H1 (cell line): ENCODE data around the gene EIPR1. TPM values are rescaled to one million over a fixed set of nuclear protein-coding genes. Genes with fewer than 3 reads are reported as not detected.
A peak's percentile ranks its signal among the peaks of the same experiment; 100 is the strongest.

Experiments used
- CTCF ChIA-PET: fragments of 300-600 bp; sonication (Branson Sonifier 250); formaldehyde crosslinking; loops from one replicate; lab custom pipeline; 2021; ENCODE audit not compliant: partially characterized antibody; lab: Charles Lee
- POLR2A ChIA-PET: fragments of 300-600 bp; sonication (Branson Sonifier 250); formaldehyde crosslinking; loops from one replicate; lab custom pipeline; 2021; ENCODE audit warnings: inconsistent platforms; ENCODE audit not compliant: partially characterized antibody; lab: Charles Lee
- DNase-seq, 2 experiments: peaks; one replicate each; pipeline versions ENCODE4 v3.0.0 to v3.0.0-alpha.2; 2010 to 2022; ENCODE audit warnings: low spot score in 2 of 2, low read depth in 1 of 2, mixed read lengths in 1 of 2
- FAIRE-seq: peaks from 2 replicates; lab custom pipeline; 2011; peaks lifted over from hg19 to GRCh38; lab: Jason Lieb, UNC
- H2AFZ ChIP-seq: 2 replicates; pipeline ENCODE4 v1.8.1; 2012; ENCODE audit warnings: low read length, inconsistent platforms
- H2AK5ac ChIP-seq: 2 replicates; pipeline ENCODE4 v1.6.1; 2013; ENCODE audit warnings: low read depth, low read length
- H2BK120ac ChIP-seq: replicated peaks from 2 replicates; pipeline ENCODE3; 2013; ENCODE audit warnings: low read depth, low read length, inconsistent platforms
- H2BK12ac ChIP-seq: 2 replicates; pipeline ENCODE4 v1.6.1; 2013; ENCODE audit warnings: low read depth, low read length
- H2BK15ac ChIP-seq: 2 replicates; pipeline ENCODE4 v1.6.1; 2013; ENCODE audit warnings: low read length
- H2BK20ac ChIP-seq: 2 replicates; pipeline ENCODE4 v1.6.1; 2013; ENCODE audit warnings: low read length
- H2BK5ac ChIP-seq: 2 replicates; pipeline ENCODE4 v1.6.1; 2013; ENCODE audit warnings: low read depth, low read length
- H3K14ac ChIP-seq: 2 replicates; pipeline ENCODE4 v1.6.1; 2013; ENCODE audit warnings: inconsistent platforms; ENCODE audit not compliant: insufficient read length
- H3K18ac ChIP-seq: 2 replicates; pipeline ENCODE4 v1.6.1; 2013; ENCODE audit warnings: low read length; ENCODE audit errors: extremely low read depth
- H3K23ac ChIP-seq: 2 replicates; pipeline ENCODE4 v1.6.1; 2013; ENCODE audit warnings: inconsistent platforms; ENCODE audit not compliant: insufficient read length
- H3K23me2 ChIP-seq: 2 replicates; pipeline ENCODE4 v1.6.1; 2013; ENCODE audit warnings: low read depth, low read length
- H3K27ac ChIP-seq: 2 replicates; pipeline ENCODE4 v1.6.1; 2011; ENCODE audit warnings: low read depth, low read length, inconsistent platforms
- H3K27me3 ChIP-seq, 4 experiments: replicated peaks in 1 of 4; 1 replicate in 1 of 4; 2 replicates in 3 of 4; pipeline versions ENCODE4 v1.6.1 to v1.8.1; 2011 to 2013; ENCODE audit warnings: low read length in 3 of 4, mild to moderate bottlenecking in 3 of 4, inconsistent platforms in 2 of 4, mixed read lengths in 2 of 4, moderate library complexity in 1 of 4; ENCODE audit not compliant: control insufficient read depth in 3 of 4, insufficient read depth in 3 of 4; ENCODE audit errors: extremely low read depth in 1 of 4
- H3K36me3 ChIP-seq, 4 experiments: 2 replicates each; pipeline versions ENCODE4 v1.6.1 to v1.8.1; 2011 to 2013; ENCODE audit warnings: mild to moderate bottlenecking in 4 of 4, low read length in 3 of 4, moderate library complexity in 2 of 4, control low read depth in 1 of 4, inconsistent platforms in 1 of 4; ENCODE audit not compliant: insufficient read depth in 4 of 4, control insufficient read depth in 2 of 4
- H3K4ac ChIP-seq: replicated peaks from 2 replicates; pipeline ENCODE3; 2013; ENCODE audit warnings: low read length, low read depth, mixed read lengths, inconsistent platforms; ENCODE audit not compliant: insufficient read length
- H3K4me1 ChIP-seq, 4 experiments: replicated peaks in 1 of 4; 1 replicate in 1 of 4; 2 replicates in 3 of 4; pipeline versions ENCODE4 v1.6.1 to v1.8.1; 2011 to 2013; ENCODE audit warnings: low read length in 3 of 4, inconsistent platforms in 2 of 4, mixed read lengths in 1 of 4; ENCODE audit not compliant: insufficient read depth in 4 of 4, control insufficient read depth in 3 of 4
- H3K4me2 ChIP-seq, 2 experiments: 2 replicates each; pipeline versions ENCODE4 v1.6.1 to v1.8.1; 2011 to 2013; ENCODE audit warnings: low read depth in 2 of 2, low read length in 2 of 2, control low read depth in 1 of 2, inconsistent platforms in 1 of 2, mild to moderate bottlenecking in 1 of 2; ENCODE audit not compliant: insufficient read depth in 1 of 2
- H3K4me3 ChIP-seq, 4 experiments: fragments of 200-600, 300-600 bp in 1 of 4; sonication (generic), shearing (Covaris generic), sonication (Bioruptor Twin) in 1 of 4; 2 replicates each; pipeline versions ENCODE4 v1.5.1 to v1.8.1; 2011 to 2016; ENCODE audit warnings: low read length in 4 of 4, low read depth in 3 of 4, control low read depth in 2 of 4, inconsistent platforms in 2 of 4, mild to moderate bottlenecking in 2 of 4, mixed read lengths in 1 of 4, moderate library complexity in 1 of 4; ENCODE audit not compliant: insufficient read depth in 2 of 4; ENCODE audit errors: extremely low read depth in 1 of 4
- H3K56ac ChIP-seq: replicated peaks from 2 replicates; pipeline ENCODE3; 2013; ENCODE audit warnings: low read depth, mild to moderate bottlenecking, mixed read lengths, low read length, inconsistent platforms; ENCODE audit not compliant: insufficient read length
- H3K79me1 ChIP-seq: 2 replicates; pipeline ENCODE4 v1.6.1; 2013; ENCODE audit warnings: low read depth, low read length, control low read depth
- H3K79me2 ChIP-seq, 2 experiments: 2 replicates each; pipeline versions ENCODE4 v1.6.1 to v1.8.1; 2012 to 2013; ENCODE audit warnings: low read length in 2 of 2, mild to moderate bottlenecking in 2 of 2, inconsistent platforms in 1 of 2; ENCODE audit not compliant: insufficient read depth in 2 of 2, control insufficient read depth in 1 of 2
- H3K9ac ChIP-seq, 4 experiments: replicated peaks in 1 of 4; 1 replicate in 1 of 4; 2 replicates in 3 of 4; pipeline versions ENCODE4 v1.6.1 to v1.8.1; 2011 to 2013; ENCODE audit warnings: low read depth in 3 of 4, low read length in 3 of 4, control low read depth in 2 of 4, mild to moderate bottlenecking in 2 of 4, moderate library complexity in 2 of 4, inconsistent platforms in 1 of 4; ENCODE audit errors: extremely low read depth in 1 of 4
- H3K9me3 ChIP-seq, 2 experiments: 2 replicates each; pipeline versions ENCODE4 v1.6.1 to v1.8.1; 2012 to 2013; ENCODE audit warnings: mild to moderate bottlenecking in 2 of 2, moderate library complexity in 2 of 2, control low read depth in 1 of 2, inconsistent platforms in 1 of 2, low read depth in 1 of 2, low read length in 1 of 2, mixed read lengths in 1 of 2; ENCODE audit not compliant: insufficient read depth in 2 of 2
- H4K20me1 ChIP-seq, 2 experiments: replicated peaks in 1 of 2; 2 replicates each; pipeline versions ENCODE3 to v1.8.1; 2011 to 2013; ENCODE audit warnings: inconsistent platforms in 2 of 2, low read length in 2 of 2, mild to moderate bottlenecking in 1 of 2; ENCODE audit not compliant: insufficient read depth in 2 of 2, control insufficient read depth in 1 of 2
- H4K5ac ChIP-seq: 2 replicates; pipeline ENCODE4 v1.6.1; 2013; ENCODE audit warnings: low read length, low read depth, mixed read lengths, inconsistent platforms; ENCODE audit not compliant: insufficient read length
- H4K8ac ChIP-seq: 2 replicates; pipeline ENCODE4 v1.8.0; 2013; ENCODE audit warnings: mild to moderate bottlenecking, moderate library complexity, low read length, inconsistent platforms; ENCODE audit not compliant: insufficient read depth; ENCODE audit errors: extremely low read depth
- H4K91ac ChIP-seq: replicated peaks from 2 replicates; pipeline ENCODE3; 2013; ENCODE audit warnings: low read length, mixed read lengths, inconsistent platforms; ENCODE audit not compliant: insufficient read length
- EGR1 ChIP-seq: IDR thresholded peaks from 2 replicates; pipeline ENCODE4 v1.6.1; 2011; ENCODE audit warnings: low read depth, low read length, borderline replicate concordance
- EZH2 ChIP-seq: fragments of 200-600 bp; sonication (generic); IDR thresholded peaks from 2 replicates; pipeline ENCODE4 v1.7.1; 2012; ENCODE audit warnings: low read depth, mild to moderate bottlenecking, moderate library complexity, low read length, inconsistent platforms; ENCODE audit not compliant: severe bottlenecking
- FOSL1 ChIP-seq: IDR thresholded peaks from 2 replicates; pipeline ENCODE4 v1.6.1; 2011; ENCODE audit warnings: mild to moderate bottlenecking, low read depth, low read length, moderate library complexity; ENCODE audit not compliant: insufficient read depth
- RAD21 ChIP-seq, 2 experiments: IDR thresholded peaks in 1 of 2; conservative IDR thresholded peaks in 1 of 2; 2 replicates each; pipeline ENCODE4 v1.6.1; 2011; ENCODE audit warnings: low read depth in 2 of 2, low read length in 2 of 2, improper control_type of control experiment in 1 of 2, inconsistent platforms in 1 of 2, mild to moderate bottlenecking in 1 of 2, moderate library complexity in 1 of 2
- RFX5 ChIP-seq: IDR thresholded peaks from 2 replicates; pipeline ENCODE4 v1.6.1; 2011; ENCODE audit warnings: low read depth, low read length, improper control_type of control experiment, borderline replicate concordance
- SP1 ChIP-seq: IDR thresholded peaks from 2 replicates; pipeline ENCODE4 v1.6.1; 2011; ENCODE audit warnings: low read depth, low read length
- SP2 ChIP-seq: IDR thresholded peaks from 2 replicates; pipeline ENCODE4 v1.6.1; 2012; ENCODE audit warnings: mild to moderate bottlenecking, low read length, inconsistent platforms
- YY1 ChIP-seq: IDR thresholded peaks from 2 replicates; pipeline ENCODE4 v1.6.1; 2011; ENCODE audit warnings: low read depth, mild to moderate bottlenecking, low read length
- WGBS, 2 experiments: shearing (Covaris generic) in 1 of 2; methylation state at CpG; one replicate each; pipeline versions ENCODE4 v1.1.6 to v1.1.7; 2013 to 2015; ENCODE audit warnings: low lambda C conversion rate in 2 of 2, mixed read lengths in 2 of 2, inconsistent platforms in 1 of 2, low coverage in 1 of 2, missing lambda C conversion rate in 1 of 2; ENCODE audit not compliant: insufficient replicate concordance in 2 of 2, insufficient coverage in 1 of 2, insufficient read length in 1 of 2; ENCODE audit errors: extremely low coverage in 1 of 2, missing lambda C conversion rate in 1 of 2; 5-methylcytosine and 5-hydroxymethylcytosine counted together
- polyA plus RNA-seq, 7 experiments: library from polyadenylated mRNA; depleted of rRNA in 3 of 7; stranded (reverse) in 5 of 7; unstranded in 2 of 7; fragments of >200 nt in 5 of 7; fragments of 200-250 nt in 2 of 7; gene quantifications; 1 replicate in 5 of 7; 2 replicates in 1 of 7; 4 replicates in 1 of 7; pipeline versions ENCODE4 v1.2.1 to v1.2.3, GENCODE V29; 2011 to 2013; ENCODE audit warnings: missing spikeins in 2 of 7, mixed read lengths in 2 of 7
- total RNA-seq: library from RNA; stranded (reverse); fragmentation: NEBNext Ultra II Directional; extraction: Animal tissue kit (Norgen Biotek cat#: 25700); gene quantifications from 2 replicates; pipeline ENCODE4 v1.2.1, GENCODE V29; 2021
- TF ChIP-seq, protein P1 (sequence below): IDR thresholded peaks from 2 replicates; pipeline ENCODE4 v1.6.1; 2012; ENCODE audit warnings: inconsistent platforms
- TF ChIP-seq, protein P2 (sequence below): IDR thresholded peaks from 2 replicates; pipeline ENCODE4 v1.6.1; 2012; ENCODE audit warnings: low read length, inconsistent platforms
- TF ChIP-seq, protein P3 (sequence below): IDR thresholded peaks from 2 replicates; pipeline ENCODE4 v1.6.1; 2012; ENCODE audit warnings: inconsistent platforms

EIPR1 gene
- total and polyA plus RNA-seq, 2 of the 8 experiments (the other 6 are each of a cell fraction or from before 2014, with no cell fraction given) = 26.3 to 56.4 TPM

DNA sequence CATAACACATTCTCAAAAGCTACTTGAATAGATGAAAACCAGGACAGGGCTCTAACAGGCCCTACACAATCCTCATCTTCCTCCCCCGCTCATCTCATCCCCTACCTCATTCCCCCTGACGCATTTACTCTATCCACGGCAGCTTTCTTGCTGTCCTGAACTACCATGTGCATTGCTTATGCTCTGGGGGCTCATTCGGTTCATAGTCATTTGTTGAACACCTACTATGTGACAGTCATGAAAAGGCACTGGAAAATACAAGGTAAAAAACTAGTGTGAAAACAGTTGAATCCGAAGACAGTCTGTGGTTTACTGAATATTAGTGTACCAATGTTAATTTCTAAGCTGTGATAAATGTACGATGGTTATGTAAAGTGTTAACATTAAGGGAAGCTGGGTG, 797 bp downstream of the EIPR1 start:
- FAIRE-seq = no peak
- H3K4me2 ChIP-seq = peak overlapping the region; percentile 82 to 91
- H3K14ac ChIP-seq = no peak overlapping the region
- no peaks in the 10 kb centered on the region for H4K20me1 ChIP-seq
- ChIA-PET POLR2A (interaction anchor here (1.6 kb wide), 1 partner anchor 19 kb away, joined by 4 read pairs; no protein-coding TSS in a partner anchor), CTCF (no interaction called here)
- H3K18ac ChIP-seq = no peak overlapping the region
- H2BK15ac ChIP-seq = no peak overlapping the region
- H2BK120ac ChIP-seq = no peak overlapping the region
- H4K5ac ChIP-seq = no peak overlapping the region
- DNase-seq = no peak
- no peak overlapping the region for H2AFZ ChIP-seq
- peaks cover 12% of the 10 kb centered on the region; the same call in 1 of the 2 replicates for H3K23me2 ChIP-seq
- peaks cover 5 to 9% (median 6%) of the 10 kb centered on the region in 4 experiments; a peak in 6 of 7 replicates for H3K4me1 ChIP-seq
- H3K79me2 ChIP-seq = peaks cover 13 to 34% of the 10 kb centered on the region in 2 experiments
- no peak overlapping the region for H3K23ac ChIP-seq
- no peak overlapping the region for H3K56ac ChIP-seq
- 0 out of 2 replicates have a peak, but pooled peaks cover 3% of the 10 kb centered on the region for H3K79me1 ChIP-seq
- H3K4me3 ChIP-seq = peak overlapping the region; percentile 70 to 97 (median 91); a peak in 7 of 8 replicates
- no peaks in the 10 kb centered on the region for H3K9me3 ChIP-seq
- 78% methylated on average over 6 of the region's 6 CpGs; no CpG with 5 or more reads in 1 of the 2 experiments for WGBS, 2 experiments
- no peak overlapping the region for H4K91ac ChIP-seq
- no peak overlapping the region for H2BK20ac ChIP-seq
- peaks cover 0 to 5% (median 0%) of the 10 kb centered on the region in 4 experiments; a peak in 2 of 8 replicates for H3K36me3 ChIP-seq
- H2BK5ac ChIP-seq = no peak overlapping the region
- no peak overlapping the region for H3K27ac ChIP-seq
- H3K9ac ChIP-seq = peak overlapping the region in 2 of 4 experiments; percentile 38 to 39; a peak in 3 of 7 replicates
- H4K8ac ChIP-seq = no peak overlapping the region
- no peaks in the 10 kb centered on the region for H3K27me3 ChIP-seq
- H2BK12ac ChIP-seq = no peak overlapping the region
- H2AK5ac ChIP-seq = no peak overlapping the region
- no peak overlapping the region for H3K4ac ChIP-seq
- TF ChIP-seq SP2 = no peak
- TF ChIP-seq, protein P1, sequence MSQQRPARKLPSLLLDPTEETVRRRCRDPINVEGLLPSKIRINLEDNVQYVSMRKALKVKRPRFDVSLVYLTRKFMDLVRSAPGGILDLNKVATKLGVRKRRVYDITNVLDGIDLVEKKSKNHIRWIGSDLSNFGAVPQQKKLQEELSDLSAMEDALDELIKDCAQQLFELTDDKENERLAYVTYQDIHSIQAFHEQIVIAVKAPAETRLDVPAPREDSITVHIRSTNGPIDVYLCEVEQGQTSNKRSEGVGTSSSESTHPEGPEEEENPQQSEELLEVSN = no peak
- no peak for TF ChIP-seq RAD21 (IDR thresholded peaks at IDR 0.05 in 1 of 2, conservative IDR thresholded peaks at IDR 0.05 in 1 of 2; ENCODE audit: low read depth in 2 of 2, low read length in 2 of 2)
- TF ChIP-seq YY1 = no peak
- TF ChIP-seq, protein P2, sequence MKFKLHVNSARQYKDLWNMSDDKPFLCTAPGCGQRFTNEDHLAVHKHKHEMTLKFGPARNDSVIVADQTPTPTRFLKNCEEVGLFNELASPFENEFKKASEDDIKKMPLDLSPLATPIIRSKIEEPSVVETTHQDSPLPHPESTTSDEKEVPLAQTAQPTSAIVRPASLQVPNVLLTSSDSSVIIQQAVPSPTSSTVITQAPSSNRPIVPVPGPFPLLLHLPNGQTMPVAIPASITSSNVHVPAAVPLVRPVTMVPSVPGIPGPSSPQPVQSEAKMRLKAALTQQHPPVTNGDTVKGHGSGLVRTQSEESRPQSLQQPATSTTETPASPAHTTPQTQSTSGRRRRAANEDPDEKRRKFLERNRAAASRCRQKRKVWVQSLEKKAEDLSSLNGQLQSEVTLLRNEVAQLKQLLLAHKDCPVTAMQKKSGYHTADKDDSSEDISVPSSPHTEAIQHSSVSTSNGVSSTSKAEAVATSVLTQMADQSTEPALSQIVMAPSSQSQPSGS = no peak
- no peak for TF ChIP-seq RFX5
- TF ChIP-seq EGR1 = no peak
- no peak for TF ChIP-seq SP1
- TF ChIP-seq FOSL1 = no peak
- TF ChIP-seq, protein P3, sequence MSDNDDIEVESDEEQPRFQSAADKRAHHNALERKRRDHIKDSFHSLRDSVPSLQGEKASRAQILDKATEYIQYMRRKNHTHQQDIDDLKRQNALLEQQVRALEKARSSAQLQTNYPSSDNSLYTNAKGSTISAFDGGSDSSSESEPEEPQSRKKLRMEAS = no peak
- no peak for TF ChIP-seq EZH2
